Mammary epithelial cell (primary cell): Measurements from ENCODE around the gene AATF.

ENCODE experiments used
- EZH2 ChIP-seq: IDR thresholded peaks from 2 replicates; pipeline ENCODE4 v1.6.1; 2012; ENCODE audit warnings: low read length, inconsistent platforms, borderline replicate concordance
- TF ChIP-seq, protein P1 (sequence below), 2 donors: IDR thresholded peaks in 1 of 2; conservative IDR thresholded peaks in 1 of 2; 2 replicates each; pipeline ENCODE4 v1.5.1; 2011 to 2012; ENCODE audit warnings: inconsistent platforms in 2 of 2, low read length in 2 of 2, mild to moderate bottlenecking in 2 of 2, control low read depth in 1 of 2, low read depth in 1 of 2; ENCODE audit not compliant: insufficient read depth in 1 of 2; ENCODE audit errors: extremely low read depth in 1 of 2

GRCh38 chr17:36923814-36924221, 24.9 kb upstream of the AATF start:
- TF ChIP-seq, protein P1, sequence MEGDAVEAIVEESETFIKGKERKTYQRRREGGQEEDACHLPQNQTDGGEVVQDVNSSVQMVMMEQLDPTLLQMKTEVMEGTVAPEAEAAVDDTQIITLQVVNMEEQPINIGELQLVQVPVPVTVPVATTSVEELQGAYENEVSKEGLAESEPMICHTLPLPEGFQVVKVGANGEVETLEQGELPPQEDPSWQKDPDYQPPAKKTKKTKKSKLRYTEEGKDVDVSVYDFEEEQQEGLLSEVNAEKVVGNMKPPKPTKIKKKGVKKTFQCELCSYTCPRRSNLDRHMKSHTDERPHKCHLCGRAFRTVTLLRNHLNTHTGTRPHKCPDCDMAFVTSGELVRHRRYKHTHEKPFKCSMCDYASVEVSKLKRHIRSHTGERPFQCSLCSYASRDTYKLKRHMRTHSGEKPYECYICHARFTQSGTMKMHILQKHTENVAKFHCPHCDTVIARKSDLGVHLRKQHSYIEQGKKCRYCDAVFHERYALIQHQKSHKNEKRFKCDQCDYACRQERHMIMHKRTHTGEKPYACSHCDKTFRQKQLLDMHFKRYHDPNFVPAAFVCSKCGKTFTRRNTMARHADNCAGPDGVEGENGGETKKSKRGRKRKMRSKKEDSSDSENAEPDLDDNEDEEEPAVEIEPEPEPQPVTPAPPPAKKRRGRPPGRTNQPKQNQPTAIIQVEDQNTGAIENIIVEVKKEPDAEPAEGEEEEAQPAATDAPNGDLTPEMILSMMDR (conservative IDR thresholded peaks at IDR 0.05 in 1 of 2, IDR thresholded peaks at IDR 0.05 in 1 of 2; ENCODE audit: extremely low read depth in 1 of 2, insufficient read depth in 1 of 2, low read depth in 1 of 2, low read length in 2 of 2), result no peak
- no peak for TF ChIP-seq EZH2
